Measurements from ENCODE around the gene CTNNBIP1. TPM values are rescaled to one million over a fixed set of nuclear protein-coding genes. Genes with fewer than 3 reads are reported as not detected.

Gene CTNNBIP1
- total RNA-seq, 1 experiment from 2014 or later = 31.3 TPM

DNA sequence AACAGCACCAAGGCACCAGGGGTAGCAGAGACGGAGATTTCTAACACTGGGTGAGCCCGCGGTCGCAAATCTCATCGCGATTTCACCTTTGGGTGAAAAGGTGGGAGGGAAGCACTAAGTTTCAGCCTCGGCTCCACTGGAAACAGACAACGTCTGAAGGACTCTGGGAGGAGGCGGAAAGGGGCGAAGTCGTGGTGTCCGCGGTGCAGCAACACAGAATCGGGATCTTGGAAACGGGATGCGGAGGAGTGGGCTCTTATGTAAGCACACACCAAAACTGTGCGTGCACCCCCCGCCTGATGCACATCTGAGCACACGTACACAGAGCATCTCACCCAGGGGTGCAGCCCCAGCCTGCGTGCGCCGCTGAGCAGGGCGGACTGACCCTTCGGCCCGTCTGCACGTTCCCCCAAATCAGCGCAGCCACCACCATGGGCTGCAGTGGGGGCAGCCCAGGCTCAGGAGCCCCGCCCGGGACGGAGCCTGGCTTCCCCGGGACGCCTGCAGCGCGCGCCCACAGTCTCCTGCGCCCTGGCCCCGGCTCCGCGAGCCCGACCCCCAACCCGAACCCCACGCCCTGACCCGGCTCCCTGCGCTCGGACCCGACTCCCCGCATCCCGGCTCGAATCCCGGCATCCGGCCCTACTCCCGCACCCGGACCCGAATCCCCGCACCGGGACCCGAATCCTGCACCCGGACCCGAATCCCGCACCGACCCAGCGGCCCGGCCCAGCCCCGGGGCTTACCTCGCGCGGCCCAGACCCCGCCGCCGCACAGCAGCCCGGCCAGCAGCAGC is 87.0 kb downstream of the CTNNBIP1 start:
- Histone ChIP-seq H3K27me3 (ENCODE audit: insufficient read depth, low read length) (no peaks in the 10 kb centered on the region), H3K4me1 (ENCODE audit: control insufficient read depth in 1 of 2, insufficient read depth in 2 of 2, low read length in 2 of 2) (peaks cover 21 to 38% of the 10 kb centered on the region in 2 experiments), H3K4me2 (ENCODE audit: low read length) (peak overlapping the region; percentile 97), H3K36me3 (ENCODE audit: control insufficient read depth in 1 of 2, insufficient read depth in 2 of 2, low read length in 2 of 2) (no peaks in the 10 kb centered on the region), H3K9ac (ENCODE audit: low read length) (peak overlapping the region; percentile 79), H3K4me3 (replicated peaks in 1 of 2; ENCODE audit: low read depth in 1 of 2, low read length in 2 of 2) (peak overlapping the region; percentile 93 to 95), H3K27ac (ENCODE audit: low read depth, low read length) (peak overlapping the region; percentile 86), H3K79me2 (ENCODE audit: insufficient read depth, low read length) (peaks cover 52% of the 10 kb centered on the region), H3K9me3 (ENCODE audit: control insufficient read depth in 1 of 2, insufficient read depth in 1 of 2, low read depth in 1 of 2, low read length in 2 of 2) (no peaks in the 10 kb centered on the region), H2AFZ (ENCODE audit: low read depth, low read length, poor library complexity, severe bottlenecking) (no peak overlapping the region), H4K20me1 (ENCODE audit: insufficient read depth) (peaks cover 9% of the 10 kb centered on the region; the same call in 1 of the 2 replicates), H3K9me2 (ENCODE audit: insufficient read depth) (no peaks in the 10 kb centered on the region)
- intact Hi-C loops (cut with micrococcal nuclease) = loop anchor here (5.0 kb wide), 1 partner anchor 41 kb away; no protein-coding TSS in a partner anchor
- ChIA-PET CTCF (no interaction called here), RAD21 (ENCODE audit: low non-redundant PET in 1 of 2, low total read pairs in 2 of 2, uncharacterized antibody in 2 of 2, unreplicated experiment in 2 of 2) (no interaction called here), POLR2A (no interaction called here)
- ATAC-seq (peak; percentile 35), DNase-seq (ENCODE audit: low read depth, low spot score) (no peak)
- no TSS peak for BruUV-seq (replicated peaks)
- TF ChIP-seq ZFX (IDR thresholded peaks at IDR 0.05) (peak; percentile 55; the same call in 1 of the 2 replicates), SRF (IDR thresholded peaks at IDR 0.05; ENCODE audit: low read depth) (no peak)

DNA sequence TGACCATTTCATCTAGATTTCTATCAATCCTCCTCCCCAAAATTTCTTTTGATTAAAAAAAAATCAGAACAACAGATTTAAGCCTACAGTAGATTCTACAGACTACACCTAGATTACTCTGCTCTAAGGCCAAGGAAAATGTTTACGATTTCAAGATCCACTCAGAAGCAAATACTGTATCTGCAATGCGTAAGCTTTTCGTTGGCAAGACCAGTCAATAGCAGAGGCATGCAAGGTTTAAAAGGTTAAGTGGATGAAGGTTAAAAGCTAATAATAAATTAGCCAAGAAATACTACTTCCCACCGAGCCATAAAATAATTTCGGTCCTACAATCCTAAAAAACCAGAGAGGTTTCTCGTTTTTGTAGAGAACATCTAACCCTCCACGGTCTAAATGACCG is 87.6 kb downstream of the CTNNBIP1 start:
- CTCF ChIA-PET = no interaction called here
- Histone ChIP-seq H2AFZ (ENCODE audit: low read depth, low read length, poor library complexity, severe bottlenecking) (no peak overlapping the region), H3K27me3 (ENCODE audit: insufficient read depth, low read length) (no peaks in the 10 kb centered on the region), H3K4me3 (replicated peaks in 1 of 2; ENCODE audit: low read depth in 1 of 2, low read length in 2 of 2) (peak overlapping the region; percentile 93 to 95), H3K9me2 (ENCODE audit: insufficient read depth) (no peaks in the 10 kb centered on the region), H3K9me3 (ENCODE audit: control insufficient read depth in 1 of 2, insufficient read depth in 1 of 2, low read depth in 1 of 2, low read length in 2 of 2) (no peaks in the 10 kb centered on the region), H3K9ac (ENCODE audit: low read length) (peak overlapping the region; percentile 79), H3K36me3 (ENCODE audit: control insufficient read depth in 1 of 2, insufficient read depth in 2 of 2, low read length in 2 of 2) (no peaks in the 10 kb centered on the region), H3K4me2 (ENCODE audit: low read length) (peak overlapping the region; percentile 97), H3K27ac (ENCODE audit: low read depth, low read length) (peak overlapping the region; percentile 86; the same call in 1 of the 2 replicates), H4K20me1 (ENCODE audit: insufficient read depth) (peaks cover 9% of the 10 kb centered on the region; the same call in 1 of the 2 replicates), H3K79me2 (ENCODE audit: insufficient read depth, low read length) (peaks cover 58% of the 10 kb centered on the region), H3K4me1 (ENCODE audit: control insufficient read depth in 1 of 2, insufficient read depth in 2 of 2, low read length in 2 of 2) (peaks cover 21 to 35% of the 10 kb centered on the region in 2 experiments)
- DNase-seq (ENCODE audit: low read depth, low spot score) (no peak), ATAC-seq (no peak)
- RAD21 ChIA-PET (ENCODE audit: low non-redundant PET in 1 of 2, low total read pairs in 2 of 2, uncharacterized antibody in 2 of 2, unreplicated experiment in 2 of 2) = no interaction called here
- no peak for TF ChIP-seq CBX3 (IDR thresholded peaks at IDR 0.05; ENCODE audit: low read depth)
- TF ChIP-seq, protein P1, sequence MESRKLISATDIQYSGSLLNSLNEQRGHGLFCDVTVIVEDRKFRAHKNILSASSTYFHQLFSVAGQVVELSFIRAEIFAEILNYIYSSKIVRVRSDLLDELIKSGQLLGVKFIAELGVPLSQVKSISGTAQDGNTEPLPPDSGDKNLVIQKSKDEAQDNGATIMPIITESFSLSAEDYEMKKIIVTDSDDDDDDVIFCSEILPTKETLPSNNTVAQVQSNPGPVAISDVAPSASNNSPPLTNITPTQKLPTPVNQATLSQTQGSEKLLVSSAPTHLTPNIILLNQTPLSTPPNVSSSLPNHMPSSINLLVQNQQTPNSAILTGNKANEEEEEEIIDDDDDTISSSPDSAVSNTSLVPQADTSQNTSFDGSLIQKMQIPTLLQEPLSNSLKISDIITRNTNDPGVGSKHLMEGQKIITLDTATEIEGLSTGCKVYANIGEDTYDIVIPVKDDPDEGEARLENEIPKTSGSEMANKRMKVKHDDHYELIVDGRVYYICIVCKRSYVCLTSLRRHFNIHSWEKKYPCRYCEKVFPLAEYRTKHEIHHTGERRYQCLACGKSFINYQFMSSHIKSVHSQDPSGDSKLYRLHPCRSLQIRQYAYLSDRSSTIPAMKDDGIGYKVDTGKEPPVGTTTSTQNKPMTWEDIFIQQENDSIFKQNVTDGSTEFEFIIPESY (IDR thresholded peaks at IDR 0.05; ENCODE audit: extremely low read depth, insufficient replicate concordance, low read length) = no peak
- TF ChIP-seq POLR2A (IDR thresholded peaks at IDR 0.05; ENCODE audit: borderline replicate concordance, extremely low read depth, insufficient read depth, insufficient read length) = no peak
- no peak for TF ChIP-seq ZFX (IDR thresholded peaks at IDR 0.05)
- TF ChIP-seq RAD21 (IDR thresholded peaks at IDR 0.05; ENCODE audit: low read depth) = no peak
- no peak for TF ChIP-seq ZNF274 (IDR thresholded peaks at IDR 0.05; ENCODE audit: low read depth, low read length)
- no peak for TF ChIP-seq POLR2AphosphoS5 (IDR thresholded peaks at IDR 0.05; ENCODE audit: low read depth, low read length)
- no peak for TF ChIP-seq ELF1 (IDR thresholded peaks at IDR 0.05; ENCODE audit: borderline replicate concordance, low read depth)
- TF ChIP-seq YY1 (IDR thresholded peaks at IDR 0.05; ENCODE audit: extremely low read depth, insufficient replicate concordance, low read depth, low read length) = no peak
- TF ChIP-seq SRF (IDR thresholded peaks at IDR 0.05; ENCODE audit: low read depth) = no peak
- TF ChIP-seq, protein P2, sequence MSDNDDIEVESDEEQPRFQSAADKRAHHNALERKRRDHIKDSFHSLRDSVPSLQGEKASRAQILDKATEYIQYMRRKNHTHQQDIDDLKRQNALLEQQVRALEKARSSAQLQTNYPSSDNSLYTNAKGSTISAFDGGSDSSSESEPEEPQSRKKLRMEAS (IDR thresholded peaks at IDR 0.05) = no peak
- no peak for TF ChIP-seq JUND (IDR thresholded peaks at IDR 0.05)
- no peak for TF ChIP-seq EGR1 (IDR thresholded peaks at IDR 0.05; ENCODE audit: low read depth)
- no peak for TF ChIP-seq EZH2phosphoT487 (IDR thresholded peaks at IDR 0.05; ENCODE audit: borderline replicate concordance)
- intact Hi-C loops (cut with micrococcal nuclease) = loop anchor here (5.0 kb wide), 1 partner anchor 40 kb away; no protein-coding TSS in a partner anchor
- POLR2A ChIA-PET = interaction anchor here (0.6 kb wide), 1 partner anchor 621 kb away, joined by 4 read pairs; no protein-coding TSS in a partner anchor
- BruUV-seq (replicated peaks) = no TSS peak

All from HCT116 (cell line).